Activated naive CD8-positive, alpha-beta T cell treated with anti-CD3 and anti-CD28 coated beads, Interleukin-2, amount 50 U/mL, for 24 hours (primary cell): Measurements from ENCODE around the gene NLRP7.
"Not testable (repeated sequence)": the region's sequence is repeated elsewhere in the genome, so short reads cannot be mapped to it uniquely, and the experiment has no call there.

ENCODE experiments used
- ATAC-seq: fragments of 150-1000 bp; cut with Tn5 transposase; one replicate; pipeline ENCODE4 v1.10.0; 2021
- DNase-seq: peaks from one replicate; pipeline ENCODE4 v3.0.0; 2021
- H3K27ac Mint-ChIP-seq: one replicate; pipeline ENCODE4 v1.8.0; 2021; ENCODE audit warnings: mild to moderate bottlenecking, mixed read lengths
- H3K27me3 Mint-ChIP-seq: one replicate; pipeline ENCODE4 v1.8.0; 2021; ENCODE audit warnings: mixed read lengths
- H3K36me3 Mint-ChIP-seq: one replicate; pipeline ENCODE4 v1.8.0; 2021; ENCODE audit warnings: low read depth, mixed read lengths
- H3K4me1 Mint-ChIP-seq: one replicate; pipeline ENCODE4 v1.8.0; 2021; ENCODE audit warnings: mixed read lengths
- H3K4me3 Mint-ChIP-seq: one replicate; pipeline ENCODE4 v1.8.0; 2021; ENCODE audit warnings: mild to moderate bottlenecking, moderate library complexity, mixed read lengths
- H3K9me3 Mint-ChIP-seq: one replicate; pipeline ENCODE4 v1.8.0; 2021; ENCODE audit warnings: mixed read lengths

NLRP7 gene

GRCh38 chr19:54943772-54944361 is 3.5 kb downstream of the NLRP7 start:
- DNase-seq, H3K4me1 Mint-ChIP-seq, H3K27ac Mint-ChIP-seq, H3K27me3 Mint-ChIP-seq, H3K4me3 Mint-ChIP-seq, ATAC-seq, H3K9me3 Mint-ChIP-seq, H3K36me3 Mint-ChIP-seq: not testable (repeated sequence)

DNA sequence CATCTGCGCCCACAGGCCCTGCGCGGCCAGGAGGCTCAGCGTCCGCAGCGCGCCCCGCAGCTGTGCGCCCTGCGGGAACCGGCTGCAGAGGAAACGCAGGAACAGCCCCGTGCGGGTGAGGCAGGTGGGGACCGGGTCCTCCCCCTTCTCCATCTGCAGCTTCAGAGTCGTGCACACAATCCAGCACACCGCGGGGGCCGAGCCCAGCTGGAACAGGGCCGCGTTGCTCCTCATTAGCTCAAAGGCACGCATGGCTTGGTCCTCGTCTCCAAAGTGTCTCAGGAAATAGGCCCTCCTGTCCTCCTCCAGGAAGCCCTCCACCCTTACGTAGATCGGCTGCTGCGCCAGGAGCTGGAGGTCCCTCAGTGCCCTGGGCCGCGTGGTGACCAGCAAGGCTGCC is 7.8 kb downstream of the NLRP7 start:
- not testable (repeated sequence) for H3K4me1 Mint-ChIP-seq, DNase-seq, H3K36me3 Mint-ChIP-seq, H3K9me3 Mint-ChIP-seq, H3K27ac Mint-ChIP-seq, ATAC-seq, H3K4me3 Mint-ChIP-seq
- H3K27me3 Mint-ChIP-seq: peaks cover 11% of the 10 kb centered on the region

GRCh38 chr19:54938906-54939305 is 8.4 kb downstream of the NLRP7 start:
- no peak for DNase-seq
- no peaks in the 10 kb centered on the region for H3K4me1 Mint-ChIP-seq
- no peak overlapping the region for H3K4me3 Mint-ChIP-seq
- H3K36me3 Mint-ChIP-seq: no peaks in the 10 kb centered on the region
- H3K27ac Mint-ChIP-seq: no peak overlapping the region
- no peaks in the 10 kb centered on the region for H3K9me3 Mint-ChIP-seq
- peaks cover 11% of the 10 kb centered on the region for H3K27me3 Mint-ChIP-seq
- no peak for ATAC-seq

GRCh38 chr19:54937926-54938325 is 9.4 kb downstream of the NLRP7 start:
- Mint-ChIP-seq H3K9me3 (no peaks in the 10 kb centered on the region), H3K27ac (no peak overlapping the region), H3K27me3 (peaks cover 11% of the 10 kb centered on the region), H3K36me3 (no peaks in the 10 kb centered on the region), H3K4me3 (no peak overlapping the region), H3K4me1 (no peaks in the 10 kb centered on the region)
- DNase-seq (no peak), ATAC-seq (peak; percentile 49)

- Mint-ChIP-seq H3K27ac (no peak overlapping the region), H3K9me3 (peaks cover 14% of the 10 kb centered on the region), H3K4me1 (no peaks in the 10 kb centered on the region), H3K4me3 (no peak overlapping the region), H3K36me3 (peaks cover 5% of the 10 kb centered on the region), H3K27me3 (peaks cover 6% of the 10 kb centered on the region)
- DNase-seq (no peak), ATAC-seq (no peak)
These were observed 19.0 kb downstream of the NLRP7 start for GRCh38 chr19:54928299-54928698.

DNA sequence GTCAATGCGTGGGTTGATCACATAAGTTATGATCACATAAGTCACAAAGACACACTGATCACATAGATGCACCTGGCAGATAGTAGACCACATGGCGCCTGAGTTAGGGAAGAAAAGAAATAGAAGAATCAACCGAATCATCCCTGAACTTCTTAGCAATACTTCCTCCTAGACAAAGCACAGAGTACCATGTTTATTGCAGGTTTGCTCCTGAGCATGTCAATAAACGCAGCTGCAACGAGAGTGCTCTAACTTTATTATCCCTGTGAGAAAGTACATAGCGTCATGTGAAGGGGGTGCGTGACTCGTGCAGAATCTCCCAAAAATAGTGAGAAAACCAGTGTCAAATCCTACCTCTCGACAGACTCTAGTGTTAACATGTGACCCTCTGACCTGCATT is 24.1 kb downstream of the NLRP7 start:
- peaks cover under 1% of the 10 kb centered on the region for H3K36me3 Mint-ChIP-seq
- H3K4me3 Mint-ChIP-seq: no peak overlapping the region
- H3K9me3 Mint-ChIP-seq: peaks cover 6% of the 10 kb centered on the region
- peaks cover 13% of the 10 kb centered on the region for H3K27me3 Mint-ChIP-seq
- no peak for DNase-seq
- no peak overlapping the region for H3K27ac Mint-ChIP-seq
- no peak for ATAC-seq
- H3K4me1 Mint-ChIP-seq: peaks cover 2% of the 10 kb centered on the region

GRCh38 chr19:54921082-54921481 is 26.2 kb downstream of the NLRP7 start:
- no peak for ATAC-seq
- Mint-ChIP-seq H3K9me3 (peaks cover 4% of the 10 kb centered on the region), H3K36me3 (no peaks in the 10 kb centered on the region), H3K27me3 (peaks cover 14% of the 10 kb centered on the region), H3K27ac (no peak overlapping the region), H3K4me1 (peaks cover 2% of the 10 kb centered on the region), H3K4me3 (no peak overlapping the region)
- no peak for DNase-seq

DNA sequence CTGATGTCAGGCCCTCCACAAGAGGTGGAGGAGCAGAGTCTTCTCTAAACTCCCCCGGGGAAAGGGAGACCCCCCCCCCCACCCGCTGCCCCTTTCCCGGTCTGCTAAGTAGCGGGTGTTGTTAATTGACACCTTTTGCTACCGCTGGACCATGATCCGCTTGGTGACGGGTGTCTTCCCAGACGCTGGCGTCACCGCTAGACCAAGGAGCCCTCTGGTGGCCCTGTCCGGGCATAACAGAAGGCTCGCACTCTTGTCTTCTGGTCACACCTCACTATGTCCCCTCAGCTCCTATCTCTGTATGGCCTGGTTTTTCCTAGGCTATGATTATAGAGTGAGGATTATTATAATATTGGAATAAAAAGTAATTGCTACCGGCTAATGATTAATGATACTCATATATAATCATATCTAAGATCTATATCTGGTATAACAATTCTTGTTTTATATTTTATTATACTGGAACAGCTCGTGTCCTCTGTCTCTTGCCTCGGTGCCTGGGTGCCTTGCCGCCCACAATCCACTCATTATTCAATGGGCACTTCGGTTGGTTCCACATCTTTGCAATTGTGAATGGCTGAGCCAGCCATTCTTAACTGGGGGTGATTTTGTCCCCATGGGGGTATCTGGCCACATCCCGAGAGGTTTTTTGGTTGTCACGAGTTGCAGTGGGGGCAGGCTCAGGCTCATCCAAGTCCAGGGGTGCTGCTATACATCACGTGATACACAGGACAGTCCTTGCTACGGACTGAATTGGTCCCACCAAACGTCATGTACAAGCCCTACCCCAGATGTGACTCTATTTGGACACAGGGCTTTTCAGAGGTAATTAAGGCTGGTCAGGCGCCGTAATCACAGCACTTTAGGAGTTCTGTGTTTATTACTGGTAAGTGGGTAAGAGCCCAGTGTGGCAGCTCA is 27.4 kb downstream of the NLRP7 start:
- H3K36me3 Mint-ChIP-seq, DNase-seq, H3K4me1 Mint-ChIP-seq, H3K9me3 Mint-ChIP-seq, H3K27ac Mint-ChIP-seq, ATAC-seq, H3K4me3 Mint-ChIP-seq: not testable (repeated sequence)
- H3K27me3 Mint-ChIP-seq: peaks cover 18% of the 10 kb centered on the region

DNA sequence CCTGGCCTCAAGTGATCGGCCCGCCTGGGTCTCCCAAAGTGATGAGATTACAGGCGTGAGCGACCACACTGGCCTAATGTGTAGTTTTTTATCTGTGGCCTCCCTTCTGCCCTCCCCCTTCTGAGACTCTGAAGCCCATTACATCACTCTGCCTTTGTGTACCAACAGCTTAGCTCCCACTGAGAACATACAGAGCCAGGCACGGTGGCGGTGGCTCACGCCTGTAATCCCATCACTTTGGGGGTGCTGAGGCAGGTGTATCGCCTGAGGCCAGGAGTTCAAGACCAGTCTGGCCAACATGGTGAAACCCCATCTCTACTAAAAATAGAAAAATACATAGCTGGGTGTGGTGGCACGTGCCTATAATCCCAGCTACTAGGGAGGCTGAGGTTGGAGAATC is 28.8 kb downstream of the NLRP7 start:
- DNase-seq (no peak), ATAC-seq (no peak)
- H3K27ac Mint-ChIP-seq: no peak overlapping the region
- H3K4me3 Mint-ChIP-seq: no peak overlapping the region
- no peaks in the 10 kb centered on the region for H3K36me3 Mint-ChIP-seq
- H3K4me1 Mint-ChIP-seq: peaks cover 2% of the 10 kb centered on the region
- no peaks in the 10 kb centered on the region for H3K9me3 Mint-ChIP-seq
- peaks cover 19% of the 10 kb centered on the region for H3K27me3 Mint-ChIP-seq

DNA sequence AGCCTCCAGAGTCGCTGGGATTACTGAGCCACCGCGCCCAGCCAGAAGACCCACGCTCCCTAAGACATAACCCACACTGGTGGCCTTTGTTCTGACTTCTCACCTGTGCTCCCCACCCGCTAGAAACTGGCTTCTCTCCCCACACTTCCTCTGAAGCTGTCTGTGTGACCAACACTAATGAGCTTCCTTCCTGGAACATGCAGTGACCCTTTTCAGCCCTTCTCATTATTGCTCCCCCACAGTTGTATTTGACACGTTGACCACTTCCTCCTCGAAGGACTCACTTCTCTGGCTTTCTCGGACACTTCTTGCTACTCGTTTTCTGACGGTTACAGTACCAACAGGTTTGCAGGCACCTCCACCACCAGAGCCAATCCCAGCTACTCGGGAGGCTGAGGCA is 30.5 kb downstream of the NLRP7 start:
- peaks cover 16% of the 10 kb centered on the region for H3K27me3 Mint-ChIP-seq
- H3K9me3 Mint-ChIP-seq: no peaks in the 10 kb centered on the region
- DNase-seq (no peak), ATAC-seq (no peak)
- H3K36me3 Mint-ChIP-seq: no peaks in the 10 kb centered on the region
- H3K27ac Mint-ChIP-seq: no peak overlapping the region
- H3K4me1 Mint-ChIP-seq: peaks cover 2% of the 10 kb centered on the region
- H3K4me3 Mint-ChIP-seq: no peak overlapping the region

- not testable (repeated sequence) for ATAC-seq, H3K4me1 Mint-ChIP-seq, H3K27ac Mint-ChIP-seq, H3K9me3 Mint-ChIP-seq, H3K4me3 Mint-ChIP-seq, H3K36me3 Mint-ChIP-seq, H3K27me3 Mint-ChIP-seq, DNase-seq
These were observed 39.4 kb downstream of the NLRP7 start for GRCh38 chr19:54907899-54908298.

DNA sequence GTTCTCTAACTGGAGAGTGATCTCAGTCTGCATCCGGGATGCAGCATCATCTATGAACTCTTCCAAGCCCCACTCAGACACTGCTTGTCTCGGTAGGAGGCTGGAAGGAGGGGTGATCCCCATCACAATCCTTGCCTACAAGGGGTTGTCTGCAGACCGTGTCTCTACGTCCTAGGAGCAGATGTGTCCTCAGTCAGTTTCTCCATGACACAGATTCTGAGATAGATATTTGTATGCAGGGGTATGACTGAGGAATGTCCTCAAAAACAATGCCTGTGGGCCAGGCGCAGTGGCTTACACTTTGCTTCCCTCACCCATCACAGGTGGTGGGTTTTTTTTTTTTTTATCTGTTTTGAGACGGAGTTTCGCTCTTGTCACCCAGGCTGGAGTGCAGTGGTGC is 40.5 kb downstream of the NLRP7 start:
- DNase-seq (no peak), ATAC-seq (no peak)
- Mint-ChIP-seq H3K9me3 (no peaks in the 10 kb centered on the region), H3K4me1 (no peaks in the 10 kb centered on the region), H3K36me3 (no peaks in the 10 kb centered on the region), H3K27me3 (peaks cover 2% of the 10 kb centered on the region), H3K27ac (no peak overlapping the region), H3K4me3 (no peak overlapping the region)

GRCh38 chr19:54905803-54906511 is 41.4 kb downstream of the NLRP7 start, which contains the start of gene NCR1:
Gene NCR1, plus strand, starts transcription at chr19:54906148. Its CDS starts 40 bp downstream, at chr19:54906188.
- peak within 1 kb of the TSS; percentile 40 for H3K4me3 Mint-ChIP-seq
- H3K9me3 Mint-ChIP-seq: no peaks in the 10 kb centered on the region
- ATAC-seq (peak; percentile 49), DNase-seq (peak; percentile 13)
- no peaks in the 10 kb centered on the region for H3K36me3 Mint-ChIP-seq
- peaks cover 2% of the 10 kb centered on the region for H3K27me3 Mint-ChIP-seq
- no peaks in the 10 kb centered on the region for H3K4me1 Mint-ChIP-seq
- no peak within 1 kb of the TSS for H3K27ac Mint-ChIP-seq

GRCh38 chr19:54905421-54905802 is 41.9 kb downstream of the NLRP7 start:
- no peak overlapping the region for H3K4me3 Mint-ChIP-seq
- DNase-seq (no peak), ATAC-seq (no peak)
- H3K9me3 Mint-ChIP-seq: no peaks in the 10 kb centered on the region
- no peak overlapping the region for H3K27ac Mint-ChIP-seq
- H3K4me1 Mint-ChIP-seq: no peaks in the 10 kb centered on the region
- peaks cover 2% of the 10 kb centered on the region for H3K27me3 Mint-ChIP-seq
- H3K36me3 Mint-ChIP-seq: no peaks in the 10 kb centered on the region

DNA sequence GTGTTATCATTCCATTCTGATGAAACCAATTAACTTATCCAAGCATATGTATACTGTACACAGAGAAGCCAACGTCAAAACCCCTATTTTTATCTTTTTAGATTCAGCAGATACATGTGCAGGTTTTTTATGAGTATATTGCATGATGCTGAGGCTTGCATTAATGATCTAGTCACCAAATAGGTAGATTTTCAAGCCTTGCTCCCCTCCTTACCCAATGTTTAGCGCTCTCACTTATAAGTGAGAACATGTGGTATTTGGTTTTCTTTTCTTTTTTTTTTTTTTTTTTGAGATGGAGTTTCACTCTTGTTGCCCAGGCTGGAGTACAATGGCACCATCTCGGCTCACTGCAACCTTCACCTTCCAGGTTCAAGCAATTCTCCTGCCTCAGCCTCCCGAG is 43.1 kb downstream of the NLRP7 start:
- not testable (repeated sequence) for ATAC-seq

More for the DNA sequence above, 43.1 kb downstream of the NLRP7 start:
- not testable (repeated sequence) for H3K9me3 Mint-ChIP-seq, H3K4me3 Mint-ChIP-seq, DNase-seq, H3K36me3 Mint-ChIP-seq, H3K27me3 Mint-ChIP-seq, H3K27ac Mint-ChIP-seq, H3K4me1 Mint-ChIP-seq
